ENCODE data around the gene MED8. TPM values are rescaled to one million over a fixed set of nuclear protein-coding genes. Genes with fewer than 3 reads are reported as not detected.
A peak's percentile ranks its signal among the peaks of the same experiment; 100 is the strongest.

MED8 gene
- total and polyA plus RNA-seq, 4 donors, result 31.1 to 45.7 (median 39.5) TPM

DNA sequence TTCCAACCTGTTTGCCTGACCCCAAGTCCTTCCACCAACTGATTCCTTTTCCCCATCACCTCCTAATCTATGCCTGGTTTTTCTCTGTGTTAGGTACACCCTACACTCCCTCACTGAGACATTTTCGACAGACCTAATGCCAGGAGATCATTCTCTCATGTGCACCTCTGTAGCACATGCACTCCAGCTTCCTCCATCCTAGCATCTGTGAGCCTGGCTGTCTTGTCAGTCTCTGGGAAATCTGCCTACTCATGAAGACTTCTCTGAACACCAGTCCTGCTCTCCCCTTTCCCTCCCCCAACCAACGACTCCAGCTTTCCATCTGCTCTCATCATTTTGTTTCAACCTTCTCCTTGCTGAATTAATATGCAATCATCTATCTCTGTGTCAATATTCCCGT is 987 bp downstream of the MED8 start:
- peaks cover 22% of the 10 kb centered on the region for H3K36me3 ChIP-seq (ENCODE audit: control insufficient read depth, insufficient read depth, low read length)
- H3K9me3 ChIP-seq (ENCODE audit: control insufficient read depth, insufficient read depth, low read length), result no peaks in the 10 kb centered on the region
- H3K27ac ChIP-seq (ENCODE audit: low read depth, low read length), result no peak overlapping the region
- DNase-seq (ENCODE audit: low read depth in 4 of 6, low spot score in 6 of 6), result no peak
- peak overlapping the region; percentile 93 for H3K4me3 ChIP-seq (ENCODE audit: low read depth, low read length)
- H3K4me1 ChIP-seq (ENCODE audit: control insufficient read depth, insufficient read depth, low read length), result peaks cover 7% of the 10 kb centered on the region
- 56% methylated on average over 3 of the region's 3 CpGs for WGBS (ENCODE audit: insufficient coverage)
- no peaks in the 10 kb centered on the region for H3K27me3 ChIP-seq (ENCODE audit: control insufficient read depth, insufficient read depth, low read length)

DNA sequence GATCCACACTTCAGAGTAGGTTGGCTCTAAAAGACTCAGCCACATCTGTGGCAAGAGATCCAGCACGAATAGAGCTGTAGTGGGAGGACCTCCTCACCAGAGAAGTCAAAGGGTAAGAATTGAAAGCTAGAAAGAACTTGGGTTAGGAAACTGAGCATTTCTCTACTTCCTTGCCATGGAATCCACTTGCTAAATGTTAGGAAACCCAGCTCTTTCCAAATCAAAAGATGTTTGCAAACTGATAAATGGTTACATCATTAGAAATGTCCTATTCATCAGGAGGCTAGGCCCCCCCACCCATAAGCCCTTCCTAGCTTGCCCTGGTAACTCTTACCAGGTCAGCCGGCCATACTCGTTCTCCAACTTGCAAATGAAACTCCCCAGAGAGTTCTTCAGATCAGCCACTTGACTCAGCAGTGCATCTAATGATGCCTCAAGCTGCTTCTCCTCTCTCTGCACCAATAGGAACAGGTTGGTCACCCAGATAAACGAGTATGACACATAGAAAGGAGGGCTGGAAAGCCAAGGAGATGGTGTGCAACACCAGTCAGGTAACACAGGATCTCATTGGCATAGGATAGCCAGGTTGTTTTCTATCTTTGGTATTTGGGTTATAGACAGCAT is 1.5 kb downstream of the MED8 start:
- Histone ChIP-seq H3K27ac (ENCODE audit: low read depth, low read length) (no peak overlapping the region), H3K27me3 (ENCODE audit: control insufficient read depth, insufficient read depth, low read length) (no peaks in the 10 kb centered on the region), H3K9me3 (ENCODE audit: control insufficient read depth, insufficient read depth, low read length) (no peaks in the 10 kb centered on the region), H3K4me3 (ENCODE audit: low read depth, low read length) (peak overlapping the region; percentile 93), H3K36me3 (ENCODE audit: control insufficient read depth, insufficient read depth, low read length) (peaks cover 22% of the 10 kb centered on the region), H3K4me1 (ENCODE audit: control insufficient read depth, insufficient read depth, low read length) (peaks cover 10% of the 10 kb centered on the region)
- WGBS (ENCODE audit: insufficient coverage), result 74% methylated on average over 3 of the region's 4 CpGs
- no peak for DNase-seq (ENCODE audit: low read depth in 4 of 6, low spot score in 6 of 6)

DNA sequence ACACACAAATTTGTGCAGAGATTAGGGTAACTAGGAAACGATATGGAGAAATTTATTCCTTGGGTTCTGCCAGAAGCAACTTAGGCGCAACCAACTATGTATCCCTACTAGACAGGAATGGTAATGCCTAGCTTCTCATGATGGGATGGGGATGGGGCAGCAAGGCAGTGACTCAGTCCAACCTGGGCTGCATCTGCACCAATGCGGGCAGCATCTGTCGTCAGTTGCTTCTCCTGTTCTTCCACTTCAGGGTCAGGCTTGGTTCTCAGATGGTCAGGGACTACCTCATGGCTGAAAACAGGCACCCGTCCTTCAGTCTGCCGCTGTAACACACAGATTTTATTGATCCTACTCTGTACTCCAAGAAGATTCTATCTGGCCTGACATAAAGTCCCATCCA is 2.9 kb downstream of the MED8 start:
- Histone ChIP-seq H3K4me1 (ENCODE audit: control insufficient read depth, insufficient read depth, low read length) (peaks cover 20% of the 10 kb centered on the region), H3K27ac (ENCODE audit: low read depth, low read length) (no peak overlapping the region), H3K9me3 (ENCODE audit: control insufficient read depth, insufficient read depth, low read length) (no peaks in the 10 kb centered on the region), H3K27me3 (ENCODE audit: control insufficient read depth, insufficient read depth, low read length) (no peaks in the 10 kb centered on the region), H3K4me3 (ENCODE audit: low read depth, low read length) (no peak overlapping the region), H3K36me3 (ENCODE audit: control insufficient read depth, insufficient read depth, low read length) (peaks cover 22% of the 10 kb centered on the region)
- DNase-seq (ENCODE audit: low read depth in 4 of 6, low spot score in 6 of 6), result no peak
- WGBS (ENCODE audit: insufficient coverage), result 97% methylated on average over 6 of the region's 6 CpGs

DNA sequence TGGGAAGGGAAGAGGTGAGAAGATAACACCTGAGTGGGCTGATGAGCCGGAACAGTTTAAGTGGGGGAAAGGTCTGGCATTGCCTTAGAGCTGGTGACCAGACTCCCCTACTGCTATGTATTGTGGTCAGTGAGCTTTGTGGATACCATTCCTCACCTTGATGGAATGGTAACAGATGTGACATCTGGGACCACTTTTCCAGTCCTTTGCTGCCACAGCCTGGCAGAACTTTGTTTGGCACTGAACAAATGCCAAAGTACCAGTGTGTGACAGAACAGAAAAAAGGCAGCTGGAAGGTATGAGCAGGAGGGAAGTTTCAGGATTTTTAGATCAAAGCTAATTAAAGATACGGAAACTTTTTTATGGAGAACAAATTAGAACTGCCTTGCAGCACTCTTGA is 6.2 kb downstream of the MED8 start:
- peaks cover 16% of the 10 kb centered on the region for H3K4me1 ChIP-seq (ENCODE audit: control insufficient read depth, insufficient read depth, low read length)
- H3K27me3 ChIP-seq (ENCODE audit: control insufficient read depth, insufficient read depth, low read length), result no peaks in the 10 kb centered on the region
- 100% methylated on average over 1 of the region's 2 CpGs for WGBS (ENCODE audit: insufficient coverage)
- no peaks in the 10 kb centered on the region for H3K9me3 ChIP-seq (ENCODE audit: control insufficient read depth, insufficient read depth, low read length)
- DNase-seq (ENCODE audit: low read depth in 4 of 6, low spot score in 6 of 6), result peak in 2 of 6 donors; percentile 24 to 38
- peak overlapping the region; percentile 65 for H3K27ac ChIP-seq (ENCODE audit: low read depth, low read length)
- H3K4me3 ChIP-seq (ENCODE audit: low read depth, low read length), result no peak overlapping the region
- peaks cover 25% of the 10 kb centered on the region for H3K36me3 ChIP-seq (ENCODE audit: control insufficient read depth, insufficient read depth, low read length)

DNA sequence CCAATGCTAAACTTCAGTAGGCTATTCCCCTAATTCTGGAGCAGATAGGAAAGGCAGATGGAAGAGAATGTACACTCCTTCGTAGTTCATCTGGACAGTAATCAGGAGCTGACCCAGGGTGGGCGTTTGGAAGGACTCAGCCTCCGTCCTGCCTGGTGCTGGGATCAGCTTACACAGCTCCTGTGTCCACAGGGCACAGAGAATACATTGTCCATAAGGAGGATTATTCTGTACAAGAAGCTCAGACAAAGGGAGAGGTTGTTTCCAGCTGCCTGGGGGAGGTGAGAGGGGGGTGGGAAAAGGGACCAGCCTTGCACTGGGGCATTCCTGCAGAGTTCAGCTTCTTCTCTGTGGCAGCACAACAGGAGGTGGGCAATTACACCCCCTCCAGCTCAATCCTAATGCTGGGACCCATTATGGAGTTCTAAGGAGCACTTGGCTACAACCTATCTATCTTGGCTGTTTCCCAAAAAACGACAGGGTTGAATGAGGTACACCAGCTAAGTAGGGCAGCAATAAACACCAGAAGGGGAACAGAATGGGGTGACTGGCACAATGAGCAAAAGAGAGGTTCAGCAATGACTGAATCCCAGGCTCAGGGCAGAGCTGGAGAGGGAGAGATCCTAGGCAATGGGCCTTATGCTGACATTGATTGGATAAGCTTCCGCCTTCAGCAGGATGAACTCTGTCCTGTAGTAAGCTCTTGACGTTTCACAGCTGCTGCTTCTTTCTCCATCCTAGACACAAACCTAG is 7.4 kb downstream of the MED8 start:
- Histone ChIP-seq H3K4me3 (ENCODE audit: low read depth, low read length) (no peak overlapping the region), H3K27me3 (ENCODE audit: control insufficient read depth, insufficient read depth, low read length) (no peaks in the 10 kb centered on the region), H3K9me3 (ENCODE audit: control insufficient read depth, insufficient read depth, low read length) (no peaks in the 10 kb centered on the region), H3K4me1 (ENCODE audit: control insufficient read depth, insufficient read depth, low read length) (peaks cover 16% of the 10 kb centered on the region), H3K27ac (ENCODE audit: low read depth, low read length) (peak overlapping the region; percentile 65), H3K36me3 (ENCODE audit: control insufficient read depth, insufficient read depth, low read length) (peaks cover 25% of the 10 kb centered on the region)
- 31% methylated on average over 5 of the region's 6 CpGs for WGBS (ENCODE audit: insufficient coverage)
- DNase-seq (ENCODE audit: low read depth in 4 of 6, low spot score in 6 of 6), result peak in 2 of 6 donors; percentile 71 to 77

DNA sequence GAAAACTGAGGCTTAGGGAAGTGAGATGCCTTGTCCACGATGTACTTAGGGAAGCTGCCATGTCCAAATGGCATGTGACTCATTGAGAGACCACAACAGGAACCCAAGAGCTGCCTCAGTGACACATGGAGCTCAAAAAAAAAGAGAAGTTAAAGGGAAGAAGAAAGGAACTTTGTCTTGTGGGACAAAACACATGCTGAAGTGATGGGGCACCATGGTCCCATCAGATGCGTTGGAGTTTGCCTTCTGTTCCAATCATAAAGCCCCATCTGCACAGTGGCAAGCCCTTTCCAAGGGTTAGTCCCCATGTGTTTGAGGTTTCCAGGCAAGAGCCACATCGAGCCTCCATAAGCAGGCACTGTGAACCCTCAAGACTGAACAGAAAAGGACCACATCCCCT is 8.0 kb downstream of the MED8 start:
- Histone ChIP-seq H3K4me1 (ENCODE audit: control insufficient read depth, insufficient read depth, low read length) (peaks cover 16% of the 10 kb centered on the region), H3K36me3 (ENCODE audit: control insufficient read depth, insufficient read depth, low read length) (peaks cover 22% of the 10 kb centered on the region), H3K9me3 (ENCODE audit: control insufficient read depth, insufficient read depth, low read length) (no peaks in the 10 kb centered on the region), H3K27me3 (ENCODE audit: control insufficient read depth, insufficient read depth, low read length) (no peaks in the 10 kb centered on the region), H3K4me3 (ENCODE audit: low read depth, low read length) (no peak overlapping the region), H3K27ac (ENCODE audit: low read depth, low read length) (peak overlapping the region; percentile 65)
- 71% methylated on average over 3 of the region's 3 CpGs for WGBS (ENCODE audit: insufficient coverage)
- no peak for DNase-seq (ENCODE audit: low read depth in 4 of 6, low spot score in 6 of 6)

DNA sequence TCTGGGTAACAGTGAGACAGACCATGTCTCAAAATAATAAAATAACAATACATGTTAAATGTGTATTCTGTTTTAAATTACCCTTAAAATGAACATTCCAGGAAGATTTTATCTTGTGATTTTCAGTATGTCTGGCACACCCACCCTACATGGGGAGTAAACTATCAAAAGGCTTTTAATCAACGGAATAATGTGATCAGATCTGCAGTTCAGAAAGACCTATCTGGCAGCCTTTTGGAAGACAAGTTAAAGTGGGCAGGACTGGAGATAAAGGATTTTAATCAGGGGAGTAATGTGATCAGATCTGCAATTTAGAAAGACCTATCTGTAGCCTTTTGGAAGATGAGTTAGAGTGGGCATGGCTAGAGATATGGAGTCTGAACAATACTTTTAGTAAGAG is 10.1 kb downstream of the MED8 start:
- Histone ChIP-seq H3K9me3 (ENCODE audit: control insufficient read depth, insufficient read depth, low read length) (no peaks in the 10 kb centered on the region), H3K36me3 (ENCODE audit: control insufficient read depth, insufficient read depth, low read length) (peaks cover 5% of the 10 kb centered on the region), H3K4me1 (ENCODE audit: control insufficient read depth, insufficient read depth, low read length) (peaks cover 16% of the 10 kb centered on the region), H3K4me3 (ENCODE audit: low read depth, low read length) (no peak overlapping the region), H3K27me3 (ENCODE audit: control insufficient read depth, insufficient read depth, low read length) (no peaks in the 10 kb centered on the region), H3K27ac (ENCODE audit: low read depth, low read length) (no peak overlapping the region)
- no peak for DNase-seq (ENCODE audit: low read depth in 4 of 6, low spot score in 6 of 6)
- 100% methylated on average over 1 of the region's 1 CpG for WGBS (ENCODE audit: insufficient coverage)

DNA sequence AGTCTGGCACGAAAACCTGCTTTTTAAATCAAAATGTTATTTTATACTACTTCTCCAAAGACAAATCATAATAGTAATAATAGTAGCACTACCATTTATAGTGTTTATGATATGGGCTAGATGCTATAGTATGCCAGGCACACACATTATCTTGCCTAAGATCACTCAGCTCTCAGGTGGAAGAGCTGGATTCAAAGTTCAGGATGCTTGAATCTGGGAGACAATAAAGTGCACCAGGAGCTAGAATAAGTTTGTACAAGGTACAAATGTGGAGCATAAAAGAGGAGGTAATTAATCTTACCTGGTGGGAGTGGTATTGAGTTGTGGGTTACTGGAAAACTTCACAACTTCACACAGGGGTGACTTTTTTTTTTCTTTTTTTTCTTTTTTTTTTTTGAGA is 11.8 kb downstream of the MED8 start:
- no peak for DNase-seq (ENCODE audit: low read depth in 4 of 6, low spot score in 6 of 6)
- peaks cover 12% of the 10 kb centered on the region for H3K4me1 ChIP-seq (ENCODE audit: control insufficient read depth, insufficient read depth, low read length)
- H3K36me3 ChIP-seq (ENCODE audit: control insufficient read depth, insufficient read depth, low read length), result peaks cover 3% of the 10 kb centered on the region
- no peak overlapping the region for H3K27ac ChIP-seq (ENCODE audit: low read depth, low read length)
- no peaks in the 10 kb centered on the region for H3K27me3 ChIP-seq (ENCODE audit: control insufficient read depth, insufficient read depth, low read length)
- no CpG with 5 or more reads among the region's 1 CpG for WGBS (ENCODE audit: insufficient coverage)
- H3K4me3 ChIP-seq (ENCODE audit: low read depth, low read length), result no peak overlapping the region
- H3K9me3 ChIP-seq (ENCODE audit: control insufficient read depth, insufficient read depth, low read length), result no peaks in the 10 kb centered on the region

DNA sequence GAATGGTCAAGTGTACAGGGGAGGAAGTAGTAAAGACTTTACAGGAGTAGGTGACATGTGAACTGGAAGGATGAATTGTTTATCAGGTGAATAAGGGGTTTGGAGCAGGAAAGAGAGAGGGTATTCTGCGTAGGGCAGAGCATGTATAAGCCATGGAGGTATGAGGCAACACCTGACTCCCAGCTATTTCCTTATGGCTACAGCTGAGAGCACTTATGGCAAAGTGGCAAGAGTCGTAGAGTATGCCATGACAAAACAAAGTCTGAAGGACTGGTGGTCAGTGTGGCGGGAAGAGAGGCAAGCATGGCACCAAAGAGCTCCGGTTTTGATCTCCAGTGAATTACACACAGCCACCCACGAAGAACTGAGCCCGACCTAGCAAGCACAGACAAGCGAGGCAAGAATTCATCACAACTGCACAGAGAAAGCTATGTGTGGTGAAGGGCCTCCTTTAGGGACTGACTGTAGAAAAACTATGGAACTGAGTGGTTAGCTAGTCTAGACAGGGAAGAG is 12.8 kb downstream of the MED8 start:
- DNase-seq (ENCODE audit: low read depth in 4 of 6, low spot score in 6 of 6), result no peak
- WGBS (ENCODE audit: insufficient coverage), result 96% methylated on average over 3 of the region's 7 CpGs
- Histone ChIP-seq H3K36me3 (ENCODE audit: control insufficient read depth, insufficient read depth, low read length) (peaks cover 3% of the 10 kb centered on the region), H3K9me3 (ENCODE audit: control insufficient read depth, insufficient read depth, low read length) (no peaks in the 10 kb centered on the region), H3K27ac (ENCODE audit: low read depth, low read length) (no peak overlapping the region), H3K4me3 (ENCODE audit: low read depth, low read length) (no peak overlapping the region), H3K27me3 (ENCODE audit: control insufficient read depth, insufficient read depth, low read length) (no peaks in the 10 kb centered on the region), H3K4me1 (ENCODE audit: control insufficient read depth, insufficient read depth, low read length) (peaks cover 4% of the 10 kb centered on the region)
